ENCODE measurements around the gene GRIN2D.

The GRIN2D gene

GRCh38 chr19:48398102-48398374 is 4.6 kb downstream of the GRIN2D start:
- no peak for DNase-seq (ENCODE audit: low read depth)

- peak; percentile 75 for DNase-seq (ENCODE audit: low read depth)
These were observed 5.1 kb downstream of the GRIN2D start for GRCh38 chr19:48398375-48399235.

- no peak for DNase-seq (ENCODE audit: low read depth)
These were observed 6.7 kb downstream of the GRIN2D start for GRCh38 chr19:48400018-48400742.

- DNase-seq (ENCODE audit: low read depth) = no peak
These were observed 7.8 kb downstream of the GRIN2D start for GRCh38 chr19:48401287-48401686.

GRCh38 chr19:48403606-48404005 is 10.1 kb downstream of the GRIN2D start:
- DNase-seq (ENCODE audit: low read depth) = peak; percentile 24

- no peak for DNase-seq (ENCODE audit: low read depth)
These were observed 11.7 kb downstream of the GRIN2D start for GRCh38 chr19:48405010-48405659.

GRCh38 chr19:48405850-48406249 is 12.4 kb downstream of the GRIN2D start:
- DNase-seq (ENCODE audit: low read depth) = no peak

- DNase-seq (ENCODE audit: low read depth) = no peak
These were observed 20.6 kb downstream of the GRIN2D start for GRCh38 chr19:48413879-48414587.

- DNase-seq (ENCODE audit: low read depth) = peak; percentile 49
These were observed 21.9 kb downstream of the GRIN2D start for GRCh38 chr19:48415395-48415794.

GRCh38 chr19:48415806-48416221 is 22.3 kb downstream of the GRIN2D start:
- no peak for DNase-seq (ENCODE audit: low read depth)

GRCh38 chr19:48417421-48417820 is 24.0 kb downstream of the GRIN2D start:
- no peak for DNase-seq (ENCODE audit: low read depth)

GRCh38 chr19:48418317-48419064 is 25.0 kb downstream of the GRIN2D start:
- no peak for DNase-seq (ENCODE audit: low read depth)

GRCh38 chr19:48419158-48419920 is 25.9 kb downstream of the GRIN2D start:
- peak; percentile 52 for DNase-seq (ENCODE audit: low read depth)

- DNase-seq (ENCODE audit: low read depth) = no peak
These were observed 28.1 kb downstream of the GRIN2D start for GRCh38 chr19:48421548-48421947.

GRCh38 chr19:48424694-48425219 is 31.3 kb downstream of the GRIN2D start:
- no peak for DNase-seq (ENCODE audit: low read depth)

GRCh38 chr19:48428670-48429069 is 35.2 kb downstream of the GRIN2D start:
- no peak for DNase-seq (ENCODE audit: low read depth)

- no peak for DNase-seq (ENCODE audit: low read depth)
These were observed 39.9 kb downstream of the GRIN2D start for GRCh38 chr19:48433337-48433736.

- DNase-seq (ENCODE audit: low read depth) = no peak
These were observed 43.1 kb downstream of the GRIN2D start for GRCh38 chr19:48436586-48436985.

GRCh38 chr19:48441360-48442050 is 48.0 kb downstream of the GRIN2D start:
- no peak for DNase-seq (ENCODE audit: low read depth)

All from stimulated activated CD4-positive, alpha-beta T cell treated with anti-CD3 and anti-CD28 coated beads, Interleukin-2, amount 100 ng/mL, for 4 hours (primary cell).